ENCODE results near the gene CIDEC.

GRCh38 chr3:9908286-9908685 is 28.2 kb upstream of the CIDEC start:
- no peak for TF ChIP-seq SIN3A (IDR thresholded peaks at IDR 0.05; ENCODE audit: borderline replicate concordance in 2 of 2, control insufficient read depth in 1 of 2, low read depth in 2 of 2, low read length in 2 of 2)
- no peak for TF ChIP-seq CTCF (IDR thresholded peaks at IDR 0.05 in 2 of 3, conservative IDR thresholded peaks at IDR 0.05 in 1 of 3; ENCODE audit: insufficient read depth in 2 of 3, low read depth in 1 of 3, low read length in 3 of 3)
- TF ChIP-seq HDAC2 (IDR thresholded peaks at IDR 0.05): no peak
- TF ChIP-seq ZNF592 (IDR thresholded peaks at IDR 0.05): no peak
- TF ChIP-seq EZH2 (IDR thresholded peaks at IDR 0.05; ENCODE audit: borderline replicate concordance, low read depth, low read length): no peak
